CD4-positive, alpha-beta T cell treated with Interleukin-4 for 1 hour (primary cell): ENCODE results near the gene DCD.
"Not testable (repeated sequence)": the region's sequence is repeated elsewhere in the genome, so short reads cannot be mapped to it uniquely, and the experiment has no call there.

Experiments used
- DNase-seq, 2 donors: peaks; one replicate each; pipeline ENCODE4 v3.0.0-alpha.2; 2020 to 2022

Gene DCD

GRCh38 chr12:54648265-54648664 is at the start of gene DCD:
Gene DCD (minus strand): TSS chr12:54648365. CDS start chr12:54648303, 62 bp downstream.
- no peak for DNase-seq

DNA sequence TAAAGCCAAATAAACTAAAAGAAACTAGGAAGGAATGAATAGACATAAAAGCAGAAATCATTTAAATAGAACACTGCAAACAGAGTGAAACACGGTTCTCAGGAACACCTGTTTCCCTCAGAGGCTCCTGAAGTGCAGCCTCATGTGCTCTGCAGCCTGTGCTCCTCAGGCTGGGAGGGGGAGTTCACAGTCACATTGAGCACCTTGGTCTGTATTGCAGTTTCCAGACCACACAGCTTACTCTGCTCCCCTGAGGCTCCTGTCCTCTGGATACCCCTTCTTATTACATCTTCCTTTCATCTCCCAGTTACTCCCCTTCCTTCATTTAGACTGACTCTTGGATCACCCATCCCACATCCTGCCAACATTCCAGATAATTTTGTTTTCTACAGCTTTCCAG is 49.7 kb upstream of the DCD start:
- DNase-seq: no peak

- no peak for DNase-seq
Measured at GRCh38 chr12:54692353-54692752, 44.2 kb upstream of the DCD start.

DNA sequence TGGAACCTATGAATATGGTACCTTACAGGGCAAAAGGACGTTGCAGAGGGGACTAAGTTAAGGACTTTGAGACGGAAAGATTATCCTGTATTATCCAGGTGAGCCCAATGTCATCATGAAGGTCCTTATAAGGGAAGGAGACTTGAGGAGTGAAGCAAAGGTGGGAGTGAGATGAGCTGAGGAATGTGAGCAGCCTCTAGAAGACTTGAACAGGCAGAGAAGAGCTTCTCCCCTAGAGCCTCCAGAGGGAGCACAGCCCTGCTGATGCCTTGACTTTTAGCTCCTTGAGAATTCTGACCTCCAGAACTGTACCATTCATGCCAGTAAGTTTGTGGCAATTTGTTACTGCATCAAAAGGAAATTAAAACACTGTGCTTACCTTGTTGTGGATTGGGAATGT is 41.8 kb upstream of the DCD start:
- DNase-seq: no peak

GRCh38 chr12:54689034-54689372 is 40.8 kb upstream of the DCD start:
- no peak for DNase-seq

- no peak for DNase-seq
Measured at GRCh38 chr12:54688309-54689033, 40.3 kb upstream of the DCD start.

GRCh38 chr12:54684636-54685630 is 36.8 kb upstream of the DCD start:
- DNase-seq: no peak

DNA sequence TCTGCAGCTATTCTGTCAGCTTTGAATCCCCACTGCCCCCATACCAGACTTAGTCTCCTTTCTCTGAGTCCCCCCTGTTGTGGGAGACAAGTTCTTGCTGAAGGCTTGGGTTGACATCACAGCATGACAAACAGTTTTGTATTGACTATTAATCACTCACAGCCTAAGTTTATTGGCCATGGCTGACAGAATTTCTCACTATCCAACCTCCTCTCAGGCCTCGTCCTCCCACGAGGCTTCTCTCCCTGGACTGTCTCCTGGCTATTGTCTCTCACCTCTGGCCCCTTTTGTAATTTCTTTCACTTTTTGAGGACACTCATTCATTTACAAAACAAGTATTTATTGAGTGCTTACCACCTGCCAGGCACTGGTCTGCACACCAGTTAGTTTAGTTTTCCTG is 35.2 kb upstream of the DCD start:
- DNase-seq: no peak

- DNase-seq: no peak
Measured at GRCh38 chr12:54682674-54683073, 34.5 kb upstream of the DCD start.

DNA sequence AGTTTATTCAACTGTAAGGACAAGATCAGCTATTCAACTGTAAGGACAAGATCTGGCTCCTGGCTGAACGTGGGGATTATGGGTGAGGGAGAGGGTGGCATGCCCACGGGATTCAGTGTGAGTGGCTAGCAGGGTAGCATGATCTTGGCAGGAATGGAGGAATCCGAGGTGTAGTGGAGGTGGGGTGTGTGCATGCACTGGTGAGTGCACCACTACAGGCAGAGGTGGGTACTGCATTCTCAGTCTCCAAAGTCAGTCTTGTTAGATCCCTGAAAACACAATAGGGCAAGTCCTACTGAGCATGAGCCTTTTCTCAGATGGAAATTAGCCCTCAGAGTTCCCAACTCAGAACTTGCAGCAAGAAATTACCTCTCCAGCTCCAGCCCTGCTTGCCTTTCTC is 32.2 kb upstream of the DCD start:
- peak in 1 of 2 donors; percentile 8 for DNase-seq

- DNase-seq: no peak
Measured at GRCh38 chr12:54678131-54678530, 30.0 kb upstream of the DCD start.

DNA sequence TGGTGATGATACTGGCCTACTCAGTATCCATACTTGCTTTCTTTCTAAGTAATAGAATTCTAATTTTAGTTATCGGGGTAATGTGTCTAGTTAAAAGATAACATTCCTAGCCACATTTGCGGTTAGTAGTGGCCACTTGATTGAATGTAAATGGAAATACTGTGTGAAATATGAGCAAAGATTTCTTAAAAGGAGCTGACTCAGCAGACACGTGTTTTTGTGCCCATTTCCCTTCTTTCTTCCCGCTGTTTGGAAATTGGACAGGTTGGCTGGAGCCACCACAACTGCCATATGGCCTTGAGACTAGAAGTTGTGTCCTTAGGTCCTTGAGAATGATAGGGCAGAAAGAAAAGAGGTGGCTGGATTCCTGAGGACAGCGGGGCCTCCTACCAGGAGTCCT is 19.8 kb upstream of the DCD start:
- DNase-seq: no peak

DNA sequence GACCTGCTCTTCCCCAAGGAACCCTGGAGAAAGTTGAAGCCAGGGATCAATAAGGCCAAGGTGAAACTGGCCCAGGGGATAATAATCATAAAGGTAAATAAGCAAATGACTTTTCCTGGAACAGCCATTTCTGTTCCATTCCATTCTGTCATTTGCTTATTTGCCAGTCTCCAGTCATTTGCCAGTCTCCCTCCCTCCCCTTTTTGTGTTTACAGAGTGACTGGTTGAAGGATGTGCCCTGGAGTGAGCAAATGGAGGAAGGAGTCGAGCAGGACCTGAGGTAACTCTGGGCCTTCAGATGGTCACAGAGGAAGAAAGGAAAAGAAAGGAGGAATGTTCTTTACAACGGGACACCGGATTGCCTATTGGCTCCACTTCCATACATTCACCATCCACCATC is 17.8 kb upstream of the DCD start:
- DNase-seq: no peak

DNA sequence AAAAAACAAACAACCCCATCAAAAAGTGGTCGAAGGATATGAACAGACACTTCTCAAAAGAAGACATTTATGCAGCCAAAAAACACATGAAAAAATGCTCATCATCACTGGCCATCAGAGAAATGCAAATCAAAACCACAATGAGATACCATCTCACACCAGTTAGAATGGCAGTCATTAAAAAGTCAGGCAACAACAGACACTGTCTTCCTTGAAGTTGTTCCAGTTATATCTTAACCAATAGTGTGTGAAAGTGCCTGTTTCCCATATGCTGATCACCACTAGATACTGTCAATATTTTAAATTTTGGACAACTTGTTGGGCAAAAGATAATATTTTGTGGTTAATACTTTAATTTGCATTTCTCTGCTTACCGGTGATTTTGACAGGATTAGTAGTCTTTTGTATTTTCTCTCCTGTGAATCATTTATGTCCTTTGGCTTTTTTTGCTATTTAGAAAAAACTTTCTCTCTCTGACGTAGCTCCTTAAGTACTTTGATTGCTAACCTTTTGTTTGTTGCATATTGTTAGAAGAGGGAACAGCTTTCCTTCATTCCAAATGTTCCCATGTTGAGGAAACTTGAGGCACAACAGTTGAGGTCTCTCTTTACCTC is 17.0 kb upstream of the DCD start:
- not testable (repeated sequence) for DNase-seq

- no peak for DNase-seq
Measured at GRCh38 chr12:54663603-54664002, 15.4 kb upstream of the DCD start.

DNA sequence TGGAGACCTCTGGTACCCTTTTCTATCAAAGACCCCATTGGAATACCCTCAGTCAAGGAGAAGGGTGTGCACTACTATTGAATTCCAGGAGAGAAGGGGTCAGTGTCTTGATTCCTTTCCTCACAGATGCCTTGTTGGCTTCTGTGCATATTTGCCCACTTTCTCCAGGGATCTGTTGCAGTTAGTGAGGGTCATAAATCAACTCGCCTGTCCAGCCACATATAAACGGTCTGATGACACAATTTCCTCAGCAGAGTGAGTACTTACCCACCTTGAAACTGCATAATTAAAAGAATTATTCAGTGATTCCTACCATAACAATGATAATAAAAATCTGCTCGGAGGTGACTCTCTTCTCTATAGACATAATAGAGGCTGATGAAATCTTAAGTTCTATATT is 13.9 kb upstream of the DCD start:
- no peak for DNase-seq

- no peak for DNase-seq
Measured at GRCh38 chr12:54661048-54661447, 12.9 kb upstream of the DCD start.

- DNase-seq: no peak
Measured at GRCh38 chr12:54660320-54660962, 12.3 kb upstream of the DCD start.

GRCh38 chr12:54658306-54659264 is 10.4 kb upstream of the DCD start:
- peak; percentile 22 to 33 for DNase-seq

DNA sequence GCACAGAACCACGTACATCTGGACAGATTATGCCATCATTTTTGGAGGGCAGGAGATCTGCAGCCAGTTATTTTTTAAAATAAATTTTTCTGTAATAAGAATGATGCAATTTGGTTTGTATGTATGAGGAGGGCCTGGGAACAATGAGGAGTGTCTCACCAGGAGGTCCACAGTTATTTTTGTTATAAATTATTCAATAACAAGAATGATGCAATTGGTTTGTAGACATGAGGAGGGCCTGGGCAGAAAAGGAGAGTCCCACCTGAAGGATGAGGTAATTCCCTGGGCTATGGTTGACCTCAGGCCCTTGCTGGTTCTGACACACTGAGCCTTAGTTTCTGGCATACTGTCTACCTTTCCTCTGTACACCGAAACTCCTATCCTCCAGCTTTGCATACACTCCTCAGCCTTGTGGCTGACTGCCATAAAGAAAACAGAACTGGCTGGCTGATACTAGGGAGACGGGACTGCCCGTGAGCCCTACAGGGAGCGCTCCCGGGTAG is 9.0 kb upstream of the DCD start:
- DNase-seq: no peak

DNA sequence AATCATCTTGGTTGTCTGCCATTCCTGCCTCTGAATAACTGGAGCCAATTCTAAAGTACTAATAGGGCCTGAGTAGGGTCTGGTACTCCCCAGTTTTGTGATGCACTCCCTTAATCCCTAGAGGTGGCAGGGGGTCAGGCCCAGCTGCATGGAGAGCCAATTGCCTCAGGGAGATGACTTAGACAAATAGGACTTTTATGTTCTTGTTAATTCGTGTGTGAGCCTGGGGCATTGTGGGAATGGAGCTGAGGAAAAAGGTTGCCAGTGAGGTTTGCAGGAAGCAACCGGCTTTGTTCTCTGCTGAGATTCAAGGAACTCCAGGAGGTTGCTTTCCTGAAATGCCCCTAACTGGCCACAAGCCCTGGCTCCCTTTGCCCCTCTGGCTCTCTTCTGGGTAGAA is 6.8 kb upstream of the DCD start:
- DNase-seq: no peak

DNA sequence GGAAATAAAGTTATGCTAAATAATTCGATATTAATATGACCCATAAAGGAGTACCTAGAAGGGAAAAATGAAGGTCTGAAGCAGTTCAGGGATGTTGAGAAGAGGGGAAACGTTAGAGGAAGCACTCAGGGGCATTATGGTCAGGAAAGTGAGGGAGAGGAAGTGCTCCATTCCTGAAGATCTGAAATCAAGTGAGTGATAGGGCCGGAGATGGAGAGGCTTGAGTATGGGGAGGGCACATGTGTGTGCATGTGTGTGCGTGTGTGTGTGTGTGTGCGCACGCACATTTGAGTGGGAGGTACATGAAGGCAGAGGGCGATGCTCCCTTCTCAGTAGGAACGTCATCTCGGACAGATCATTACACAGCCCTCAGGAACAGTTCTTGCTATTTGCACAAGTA is 4.9 kb upstream of the DCD start:
- no peak for DNase-seq
